Testis (tissue), 2 donors: Measurements from ENCODE around the gene BTG4.

Experiments used
- CTCF ChIP-seq, 3 experiments: fragments of 450-650 bp in 2 of 3; fragments of 200-600 bp in 1 of 3; sonication (generic) in 1 of 3; IDR thresholded peaks; one replicate each; pipeline ENCODE4 v1.5.1; 2016 to 2019; ENCODE audit warnings: antibody characterized with exemption in 3 of 3, mild to moderate bottlenecking in 2 of 3, moderate library complexity in 1 of 3
- POLR2A ChIP-seq: fragments of 450-650 bp; IDR thresholded peaks from one replicate; pipeline ENCODE4 v1.6.1; 2017; ENCODE audit warnings: antibody characterized with exemption, mild to moderate bottlenecking, moderate library complexity

DNA sequence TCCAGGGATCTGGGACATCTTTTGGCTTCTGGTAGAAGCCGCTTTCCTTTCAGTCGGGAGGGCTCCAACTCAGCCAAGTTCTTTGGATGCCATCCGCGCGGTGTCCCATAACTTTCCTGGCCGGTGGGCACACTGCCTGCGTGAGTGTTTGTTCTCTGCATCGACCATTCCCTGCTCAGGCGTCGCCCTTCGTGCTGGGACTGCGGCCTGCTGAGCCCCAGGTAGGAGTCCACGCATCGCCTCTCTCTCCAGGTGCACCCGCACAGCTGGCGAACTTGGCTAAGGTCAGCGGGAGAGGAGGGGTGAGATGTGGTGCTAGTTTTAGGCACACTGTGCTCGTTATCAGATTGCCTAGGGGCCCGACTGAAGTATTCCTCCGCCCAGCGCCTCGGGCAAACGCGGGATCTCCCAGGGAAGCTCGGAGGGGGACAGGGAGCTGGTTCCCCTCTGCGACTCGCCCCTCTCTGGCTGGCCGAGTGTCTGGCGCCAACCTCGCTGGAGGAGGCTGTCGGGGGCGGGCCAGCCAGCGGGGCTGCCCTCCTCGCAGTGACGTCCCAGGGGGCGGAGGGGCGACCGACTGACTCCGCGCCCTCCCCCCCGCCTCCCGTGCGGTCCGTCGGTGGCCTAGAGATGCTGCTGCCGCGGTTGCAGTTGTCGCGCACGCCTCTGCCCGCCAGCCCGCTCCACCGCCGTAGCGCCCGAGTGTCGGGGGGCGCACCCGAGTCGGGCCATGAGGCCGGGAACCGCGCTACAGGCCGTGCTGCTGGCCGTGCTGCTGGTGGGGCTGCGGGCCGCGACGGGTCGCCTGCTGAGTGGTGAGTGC lies 28.1 kb upstream of the BTG4 start, which contains the start of gene LAYN:
- TF ChIP-seq POLR2A: no peak
- no peak for TF ChIP-seq CTCF (IDR thresholded peaks at IDR 0.05)
